HepG2 (cell line): Measurements from ENCODE around the gene NAB2. TPM values are rescaled to one million over a fixed set of nuclear protein-coding genes. Genes with fewer than 3 reads are reported as not detected.
A peak's percentile ranks its signal among the peaks of the same experiment; 100 is the strongest.

Experiments used
- GATAD2A ChIP-seq: IDR thresholded peaks from 2 replicates; pipeline ENCODE4 v1.6.1; 2016
- KLF13 ChIP-seq: sonication (generic); formaldehyde crosslinking; IDR thresholded peaks from 2 replicates; pipeline ENCODE4 v1.4.0; 2020; ENCODE audit warnings: mild to moderate bottlenecking, missing genetic modification reagents
- MAZ ChIP-seq, 2 experiments: sonication (generic) in 1 of 2; formaldehyde crosslinking in 1 of 2; IDR thresholded peaks; 2 replicates each; pipeline versions ENCODE4 v1.5.0 to v1.6.1; 2012 to 2020; ENCODE audit warnings: low read depth in 2 of 2, mild to moderate bottlenecking in 2 of 2, borderline replicate concordance in 1 of 2, improper control_type of control experiment in 1 of 2, low read length in 1 of 2, missing genetic modification reagents in 1 of 2, moderate library complexity in 1 of 2
- MBNL3 ChIP-seq: fragments of 250-450 bp; sonication (Bioruptor Pico); conservative IDR thresholded peaks from 2 replicates; pipeline ENCODE4 v1.8.0; 2022; ENCODE audit warnings: mild to moderate bottlenecking, inconsistent platforms
- MTA1 ChIP-seq: sonication (generic); formaldehyde crosslinking; IDR thresholded peaks from 2 replicates; pipeline ENCODE4 v1.4.0; 2020; ENCODE audit warnings: missing genetic modification reagents, mild to moderate bottlenecking, borderline replicate concordance
- NR2F1 ChIP-seq, 2 experiments: fragments of 450-650 bp in 1 of 2; formaldehyde crosslinking in 1 of 2; IDR thresholded peaks; 2 replicates each; pipeline versions ENCODE4 v1.5.0 to v1.6.1; 2016 to 2020; ENCODE audit warnings: mild to moderate bottlenecking in 1 of 2, missing compliant biosample characterization in 1 of 2, missing genetic modification reagents in 1 of 2, moderate library complexity in 1 of 2
- SIN3B ChIP-seq: fragments of 150-350 bp; IDR thresholded peaks from 2 replicates; pipeline ENCODE4 v1.6.1; 2014; ENCODE audit warnings: low read length
- TCF12 ChIP-seq, 2 experiments: fragments of 450-650 bp in 1 of 2; sonication (generic) in 1 of 2; formaldehyde crosslinking in 1 of 2; IDR thresholded peaks; 2 replicates each; pipeline versions ENCODE4 v1.6.1 to v1.8.0; 2017 to 2022; ENCODE audit warnings: antibody characterized with exemption in 1 of 2, mild to moderate bottlenecking in 1 of 2, missing genetic modification reagents in 1 of 2, moderate library complexity in 1 of 2
- ZFP62 ChIP-seq: sonication (generic); formaldehyde crosslinking; IDR thresholded peaks from 2 replicates; pipeline ENCODE4 v1.4.0; 2020; ENCODE audit warnings: missing genetic modification reagents
- ZNF180 ChIP-seq: sonication (generic); formaldehyde crosslinking; IDR thresholded peaks from 2 replicates; pipeline ENCODE4 v1.4.0; 2020; ENCODE audit warnings: low read depth, missing genetic modification reagents, borderline replicate concordance
- ZNF496 ChIP-seq: sonication (generic); formaldehyde crosslinking; IDR thresholded peaks from 2 replicates; pipeline ENCODE4 v1.8.1; 2023; ENCODE audit warnings: mild to moderate bottlenecking, moderate library complexity, missing genetic modification reagents; ENCODE audit not compliant: insufficient replicate concordance
- ZSCAN25 ChIP-seq: sonication (generic); formaldehyde crosslinking; IDR thresholded peaks from 2 replicates; pipeline ENCODE4 v1.8.0; 2022; ENCODE audit warnings: mild to moderate bottlenecking, missing genetic modification reagents
- polyA plus RNA-seq, 8 experiments: library from polyadenylated mRNA; depleted of rRNA in 3 of 8; stranded (reverse) in 7 of 8; unstranded in 1 of 8; fragments of >200 nt; fragmentation: Illumina TruSeq in 4 of 8; extraction: Trizol in 4 of 8; gene quantifications; 2 replicates each; pipeline versions ENCODE4 v1.2.1 to v1.2.3, GENCODE V29; 2011 to 2016; ENCODE audit warnings: low read depth in 4 of 8, missing spikeins in 1 of 8, mixed read lengths in 1 of 8; ENCODE audit not compliant: insufficient read depth in 1 of 8
- total RNA-seq, 5 experiments: library from RNA; depleted of rRNA; stranded (reverse); fragments of >200 nt; fragmentation: Illumina TruSeq; extraction: Trizol; gene quantifications; 2 replicates each; pipeline ENCODE4 v1.2.3, GENCODE V29; 2016; ENCODE audit warnings: low read depth in 1 of 5
- TF ChIP-seq, protein P1 (sequence below): sonication (generic); formaldehyde crosslinking; IDR thresholded peaks from 2 replicates; pipeline ENCODE4 v1.4.0; 2020; ENCODE audit warnings: missing genetic modification reagents
- TF ChIP-seq, protein P2 (sequence below): sonication (generic); formaldehyde crosslinking; IDR thresholded peaks from 2 replicates; pipeline ENCODE4 v1.4.0; 2020; ENCODE audit warnings: missing genetic modification reagents, mild to moderate bottlenecking, borderline replicate concordance
- TF ChIP-seq, protein P3 (sequence below): sonication (generic); formaldehyde crosslinking; IDR thresholded peaks from 2 replicates; pipeline ENCODE4 v1.5.0; 2020; ENCODE audit warnings: mild to moderate bottlenecking, missing genetic modification reagents, moderate library complexity
- TF ChIP-seq, protein P4 (sequence below): IDR thresholded peaks from 2 replicates; pipeline ENCODE4 v1.6.1; 2016; ENCODE audit warnings: low read depth
- TF ChIP-seq, protein P5 (sequence below): sonication (generic); formaldehyde crosslinking; IDR thresholded peaks from 2 replicates; pipeline ENCODE4 v1.4.0; 2020; ENCODE audit warnings: missing genetic modification reagents

Gene NAB2
- total and polyA plus RNA-seq, 2 of the 13 experiments (the other 11 are each of a cell fraction or from before 2014, with no cell fraction given) = 11.7 to 12.9 TPM

DNA sequence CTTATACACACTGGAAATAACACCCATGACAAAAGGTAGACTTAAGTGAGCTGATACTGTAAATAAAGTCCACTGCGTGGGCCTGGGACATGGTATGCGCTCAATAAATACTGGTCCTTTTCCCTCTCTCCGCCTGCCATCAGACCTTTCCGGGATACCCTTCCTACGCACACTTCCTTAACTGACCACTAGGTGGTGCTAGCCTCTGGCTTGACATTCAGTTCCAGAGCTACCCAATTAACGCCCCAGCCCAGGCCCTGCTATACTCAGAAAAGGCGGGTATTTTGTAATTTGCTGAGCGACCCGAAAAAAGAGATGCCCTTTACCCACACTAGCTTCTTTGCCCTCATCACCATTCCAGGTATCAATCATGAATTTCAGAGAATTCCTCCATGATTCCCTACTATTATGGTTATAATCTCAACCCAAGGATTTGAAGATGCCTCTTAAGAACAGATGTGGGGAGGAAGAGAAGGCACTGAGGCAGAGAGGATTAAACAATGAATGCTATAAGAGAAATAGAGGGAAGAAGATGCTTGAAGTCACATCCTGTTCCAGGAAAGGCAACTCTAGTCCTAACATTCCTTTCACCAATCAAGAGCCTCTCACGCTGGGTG, 35.5 kb downstream of the NAB2 start (continued):
- TF ChIP-seq, protein P1, sequence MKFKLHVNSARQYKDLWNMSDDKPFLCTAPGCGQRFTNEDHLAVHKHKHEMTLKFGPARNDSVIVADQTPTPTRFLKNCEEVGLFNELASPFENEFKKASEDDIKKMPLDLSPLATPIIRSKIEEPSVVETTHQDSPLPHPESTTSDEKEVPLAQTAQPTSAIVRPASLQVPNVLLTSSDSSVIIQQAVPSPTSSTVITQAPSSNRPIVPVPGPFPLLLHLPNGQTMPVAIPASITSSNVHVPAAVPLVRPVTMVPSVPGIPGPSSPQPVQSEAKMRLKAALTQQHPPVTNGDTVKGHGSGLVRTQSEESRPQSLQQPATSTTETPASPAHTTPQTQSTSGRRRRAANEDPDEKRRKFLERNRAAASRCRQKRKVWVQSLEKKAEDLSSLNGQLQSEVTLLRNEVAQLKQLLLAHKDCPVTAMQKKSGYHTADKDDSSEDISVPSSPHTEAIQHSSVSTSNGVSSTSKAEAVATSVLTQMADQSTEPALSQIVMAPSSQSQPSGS = no peak
- TF ChIP-seq TCF12 (IDR thresholded peaks at IDR 0.05) = no peak
- no peak for TF ChIP-seq TCF12 (CRISPR knock-in tag; IDR thresholded peaks at IDR 0.05)
- no peak for TF ChIP-seq MTA1 (CRISPR knock-in tag)
- TF ChIP-seq, protein P2, sequence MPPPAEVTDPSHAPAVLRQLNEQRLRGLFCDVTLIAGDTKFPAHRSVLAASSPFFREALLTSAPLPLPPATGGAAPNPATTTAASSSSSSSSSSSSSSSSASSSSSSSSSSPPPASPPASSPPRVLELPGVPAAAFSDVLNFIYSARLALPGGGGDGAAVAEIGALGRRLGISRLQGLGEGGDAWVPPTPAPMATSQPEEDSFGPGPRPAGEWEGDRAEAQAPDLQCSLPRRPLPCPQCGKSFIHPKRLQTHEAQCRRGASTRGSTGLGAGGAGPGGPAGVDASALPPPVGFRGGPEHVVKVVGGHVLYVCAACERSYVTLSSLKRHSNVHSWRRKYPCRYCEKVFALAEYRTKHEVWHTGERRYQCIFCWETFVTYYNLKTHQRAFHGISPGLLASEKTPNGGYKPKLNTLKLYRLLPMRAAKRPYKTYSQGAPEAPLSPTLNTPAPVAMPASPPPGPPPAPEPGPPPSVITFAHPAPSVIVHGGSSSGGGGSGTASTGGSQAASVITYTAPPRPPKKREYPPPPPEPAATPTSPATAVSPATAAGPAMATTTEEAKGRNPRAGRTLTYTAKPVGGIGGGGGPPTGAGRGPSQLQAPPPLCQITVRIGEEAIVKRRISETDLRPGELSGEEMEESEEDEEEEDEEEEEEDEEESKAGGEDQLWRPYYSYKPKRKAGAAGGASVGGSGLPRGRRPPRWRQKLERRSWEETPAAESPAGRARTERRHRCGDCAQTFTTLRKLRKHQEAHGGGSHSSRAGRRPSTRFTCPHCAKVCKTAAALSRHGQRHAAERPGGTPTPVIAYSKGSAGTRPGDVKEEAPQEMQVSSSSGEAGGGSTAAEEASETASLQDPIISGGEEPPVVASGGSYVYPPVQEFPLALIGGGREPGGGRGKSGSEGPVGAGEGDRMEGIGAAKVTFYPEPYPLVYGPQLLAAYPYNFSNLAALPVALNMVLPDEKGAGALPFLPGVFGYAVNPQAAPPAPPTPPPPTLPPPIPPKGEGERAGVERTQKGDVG (CRISPR knock-in tag) = no peak
- TF ChIP-seq NR2F1 (CRISPR knock-in tag; IDR thresholded peaks at IDR 0.05) = no peak
- no peak for TF ChIP-seq ZNF180 (CRISPR knock-in tag)
- TF ChIP-seq MBNL3 (CRISPR knock-in tag) = no peak
- TF ChIP-seq, protein P3, sequence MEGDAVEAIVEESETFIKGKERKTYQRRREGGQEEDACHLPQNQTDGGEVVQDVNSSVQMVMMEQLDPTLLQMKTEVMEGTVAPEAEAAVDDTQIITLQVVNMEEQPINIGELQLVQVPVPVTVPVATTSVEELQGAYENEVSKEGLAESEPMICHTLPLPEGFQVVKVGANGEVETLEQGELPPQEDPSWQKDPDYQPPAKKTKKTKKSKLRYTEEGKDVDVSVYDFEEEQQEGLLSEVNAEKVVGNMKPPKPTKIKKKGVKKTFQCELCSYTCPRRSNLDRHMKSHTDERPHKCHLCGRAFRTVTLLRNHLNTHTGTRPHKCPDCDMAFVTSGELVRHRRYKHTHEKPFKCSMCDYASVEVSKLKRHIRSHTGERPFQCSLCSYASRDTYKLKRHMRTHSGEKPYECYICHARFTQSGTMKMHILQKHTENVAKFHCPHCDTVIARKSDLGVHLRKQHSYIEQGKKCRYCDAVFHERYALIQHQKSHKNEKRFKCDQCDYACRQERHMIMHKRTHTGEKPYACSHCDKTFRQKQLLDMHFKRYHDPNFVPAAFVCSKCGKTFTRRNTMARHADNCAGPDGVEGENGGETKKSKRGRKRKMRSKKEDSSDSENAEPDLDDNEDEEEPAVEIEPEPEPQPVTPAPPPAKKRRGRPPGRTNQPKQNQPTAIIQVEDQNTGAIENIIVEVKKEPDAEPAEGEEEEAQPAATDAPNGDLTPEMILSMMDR (CRISPR knock-in tag) = peak; percentile 91
- TF ChIP-seq, protein P4, sequence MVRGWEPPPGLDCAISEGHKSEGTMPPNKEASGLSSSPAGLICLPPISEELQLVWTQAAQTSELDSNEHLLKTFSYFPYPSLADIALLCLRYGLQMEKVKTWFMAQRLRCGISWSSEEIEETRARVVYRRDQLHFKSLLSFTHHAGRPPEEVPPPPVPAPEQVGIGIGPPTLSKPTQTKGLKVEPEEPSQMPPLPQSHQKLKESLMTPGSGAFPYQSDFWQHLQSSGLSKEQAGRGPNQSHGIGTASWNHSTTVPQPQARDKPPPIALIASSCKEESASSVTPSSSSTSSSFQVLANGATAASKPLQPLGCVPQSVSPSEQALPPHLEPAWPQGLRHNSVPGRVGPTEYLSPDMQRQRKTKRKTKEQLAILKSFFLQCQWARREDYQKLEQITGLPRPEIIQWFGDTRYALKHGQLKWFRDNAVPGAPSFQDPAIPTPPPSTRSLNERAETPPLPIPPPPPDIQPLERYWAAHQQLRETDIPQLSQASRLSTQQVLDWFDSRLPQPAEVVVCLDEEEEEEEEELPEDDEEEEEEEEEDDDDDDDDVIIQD (CRISPR knock-in tag) = no peak
- peak; percentile 10; the same call in 1 of the 2 replicates for TF ChIP-seq GATAD2A
- TF ChIP-seq ZNF496 (CRISPR knock-in tag) = no peak
- TF ChIP-seq KLF13 = no peak
- TF ChIP-seq, protein P5, sequence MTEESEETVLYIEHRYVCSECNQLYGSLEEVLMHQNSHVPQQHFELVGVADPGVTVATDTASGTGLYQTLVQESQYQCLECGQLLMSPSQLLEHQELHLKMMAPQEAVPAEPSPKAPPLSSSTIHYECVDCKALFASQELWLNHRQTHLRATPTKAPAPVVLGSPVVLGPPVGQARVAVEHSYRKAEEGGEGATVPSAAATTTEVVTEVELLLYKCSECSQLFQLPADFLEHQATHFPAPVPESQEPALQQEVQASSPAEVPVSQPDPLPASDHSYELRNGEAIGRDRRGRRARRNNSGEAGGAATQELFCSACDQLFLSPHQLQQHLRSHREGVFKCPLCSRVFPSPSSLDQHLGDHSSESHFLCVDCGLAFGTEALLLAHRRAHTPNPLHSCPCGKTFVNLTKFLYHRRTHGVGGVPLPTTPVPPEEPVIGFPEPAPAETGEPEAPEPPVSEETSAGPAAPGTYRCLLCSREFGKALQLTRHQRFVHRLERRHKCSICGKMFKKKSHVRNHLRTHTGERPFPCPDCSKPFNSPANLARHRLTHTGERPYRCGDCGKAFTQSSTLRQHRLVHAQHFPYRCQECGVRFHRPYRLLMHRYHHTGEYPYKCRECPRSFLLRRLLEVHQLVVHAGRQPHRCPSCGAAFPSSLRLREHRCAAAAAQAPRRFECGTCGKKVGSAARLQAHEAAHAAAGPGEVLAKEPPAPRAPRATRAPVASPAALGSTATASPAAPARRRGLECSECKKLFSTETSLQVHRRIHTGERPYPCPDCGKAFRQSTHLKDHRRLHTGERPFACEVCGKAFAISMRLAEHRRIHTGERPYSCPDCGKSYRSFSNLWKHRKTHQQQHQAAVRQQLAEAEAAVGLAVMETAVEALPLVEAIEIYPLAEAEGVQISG (CRISPR knock-in tag) = no peak
- no peak for TF ChIP-seq MAZ (IDR thresholded peaks at IDR 0.05; ENCODE audit: borderline replicate concordance, low read depth, low read length)
- 0 out of 2 replicates have a peak, but pooled peaks have one; percentile 42 for TF ChIP-seq MAZ (CRISPR knock-in tag; IDR thresholded peaks at IDR 0.05; ENCODE audit: low read depth)
- TF ChIP-seq SIN3B = peak; percentile 51; the same call in 1 of the 2 replicates
- peak; percentile 61; the same call in 1 of the 2 replicates for TF ChIP-seq ZSCAN25 (CRISPR knock-in tag)
- TF ChIP-seq ZFP62 = no peak
